Hepatocyte (in vitro differentiated cells): ENCODE data around the gene TTC6. TPM values are rescaled to one million over a fixed set of nuclear protein-coding genes. Genes with fewer than 3 reads are reported as not detected.

ENCODE experiments used
- DNase-seq: peaks from one replicate; pipeline ENCODE4 v3.0.0-alpha.2; 2016; ENCODE audit warnings: low spot score
- H2AFZ ChIP-seq: fragments of 200-600 bp; sonication (generic); 2 replicates; pipeline ENCODE4 v1.6.0; 2016; ENCODE audit warnings: antibody characterized with exemption, mild to moderate bottlenecking
- H3K27ac ChIP-seq: fragments of 200-600 bp; sonication (generic); 2 replicates; pipeline ENCODE4 v1.5.1; 2016; ENCODE audit warnings: mild to moderate bottlenecking
- H3K27me3 ChIP-seq: fragments of 200-600 bp; sonication (generic); 2 replicates; pipeline ENCODE4 v1.6.1; 2016
- H3K36me3 ChIP-seq: fragments of 200-600 bp; sonication (generic); replicated peaks from 2 replicates; pipeline ENCODE4 v1.5.1; 2016; ENCODE audit warnings: low read depth; ENCODE audit not compliant: insufficient read depth
- H3K4me1 ChIP-seq: fragments of 200-600 bp; sonication (generic); 2 replicates; pipeline ENCODE4 v1.5.1; 2016; ENCODE audit warnings: mild to moderate bottlenecking, moderate library complexity; ENCODE audit not compliant: insufficient read depth
- H3K4me2 ChIP-seq: fragments of 200-600 bp; sonication (generic); 2 replicates; pipeline ENCODE4 v1.6.0; 2016
- H3K4me3 ChIP-seq: fragments of 200-600 bp; sonication (generic); 2 replicates; pipeline ENCODE4 v1.5.1; 2016; ENCODE audit warnings: mild to moderate bottlenecking
- H3K79me2 ChIP-seq: fragments of 200-600 bp; sonication (generic); 2 replicates; pipeline ENCODE4 v1.6.0; 2017; ENCODE audit warnings: mild to moderate bottlenecking
- H3K9me2 ChIP-seq: fragments of 200-600 bp; sonication (generic); replicated peaks from 2 replicates; pipeline ENCODE4 v1.6.0; 2017; ENCODE audit warnings: mild to moderate bottlenecking; ENCODE audit not compliant: insufficient read depth
- H3K9me3 ChIP-seq: fragments of 200-600 bp; sonication (generic); 2 replicates; pipeline ENCODE4 v1.5.1; 2016; ENCODE audit warnings: low read depth, mild to moderate bottlenecking
- H4K20me1 ChIP-seq: fragments of 200-600 bp; sonication (generic); 2 replicates; pipeline ENCODE4 v1.6.0; 2016; ENCODE audit warnings: mild to moderate bottlenecking; ENCODE audit not compliant: insufficient read depth, poor library complexity, severe bottlenecking
- CTCF ChIP-seq: fragments of 200-600 bp; sonication (generic); IDR thresholded peaks from 2 replicates; pipeline ENCODE4 v1.5.1; 2016; ENCODE audit warnings: antibody characterized with exemption, mild to moderate bottlenecking; ENCODE audit not compliant: poor library complexity
- EZH2 ChIP-seq: fragments of 200-600 bp; sonication (generic); IDR thresholded peaks from 2 replicates; pipeline ENCODE4 v1.6.1; 2016; ENCODE audit warnings: antibody characterized with exemption, mild to moderate bottlenecking, borderline replicate concordance
- EZH2phosphoT487 ChIP-seq: fragments of 200-600 bp; sonication (generic); IDR thresholded peaks from one replicate; pipeline ENCODE4 v1.6.1; 2018; ENCODE audit warnings: antibody characterized with exemption, mild to moderate bottlenecking, low read depth, moderate library complexity; ENCODE audit not compliant: unreplicated experiment, severe bottlenecking
- WGBS: methylation state at CpG from one replicate; pipeline ENCODE4 v1.1.6; 2016; ENCODE audit warnings: low lambda C conversion rate; ENCODE audit errors: missing lambda C conversion rate; 5-methylcytosine and 5-hydroxymethylcytosine counted together
- polyA plus RNA-seq: library from polyadenylated mRNA; unstranded; fragments of >200 nt; fragmentation: Nextera tagmentation; extraction: Ambion mirVana; gene quantifications from 2 replicates; pipeline ENCODE4 v1.2.1, GENCODE V29; 2016
- total RNA-seq: library from RNA; depleted of rRNA; stranded (reverse); fragments of >200 nt; gene quantifications from 2 replicates; pipeline ENCODE4 v1.2.3, GENCODE V29; 2014

TTC6 gene
- total and polyA plus RNA-seq, 2 experiments from 2014 or later: 6.4 to 20.8 TPM

- peaks cover 4% of the 10 kb centered on the region for H3K9me3 ChIP-seq
- 72% methylated on average over 6 of the region's 6 CpGs for WGBS
- H3K9me2 ChIP-seq: no peaks in the 10 kb centered on the region
- H3K4me3 ChIP-seq: no peak overlapping the region
- TF ChIP-seq CTCF (no peak), EZH2 (no peak), EZH2phosphoT487 (no peak)
- H3K4me1 ChIP-seq: peaks cover 9% of the 10 kb centered on the region
- no peaks in the 10 kb centered on the region for H3K27me3 ChIP-seq
- no peak overlapping the region for H2AFZ ChIP-seq
- H3K79me2 ChIP-seq: peaks cover 27% of the 10 kb centered on the region
- H3K4me2 ChIP-seq: peak overlapping the region; percentile 0
- H3K36me3 ChIP-seq: no peaks in the 10 kb centered on the region
- no peak for DNase-seq
- no peak overlapping the region for H3K27ac ChIP-seq
- H4K20me1 ChIP-seq: no peaks in the 10 kb centered on the region
Observed at GRCh38 chr14:37559386-37559785, 36.0 kb upstream of the TTC6 start.

GRCh38 chr14:37563189-37563588 is 32.2 kb upstream of the TTC6 start:
- no peak for DNase-seq
- WGBS: 66% methylated on average over 2 of the region's 2 CpGs
- no peaks in the 10 kb centered on the region for H3K27me3 ChIP-seq
- H3K79me2 ChIP-seq: peaks cover 37% of the 10 kb centered on the region
- H3K4me1 ChIP-seq: peaks cover 9% of the 10 kb centered on the region
- no peak overlapping the region for H3K4me3 ChIP-seq
- peak overlapping the region; percentile 76 for H3K27ac ChIP-seq
- H4K20me1 ChIP-seq: no peaks in the 10 kb centered on the region
- H3K4me2 ChIP-seq: peak overlapping the region; percentile 58
- TF ChIP-seq EZH2: no peak
- no peak for TF ChIP-seq CTCF
- no peak for TF ChIP-seq EZH2phosphoT487
- no peak overlapping the region for H2AFZ ChIP-seq
- no peaks in the 10 kb centered on the region for H3K9me3 ChIP-seq
- H3K36me3 ChIP-seq: no peaks in the 10 kb centered on the region
- no peaks in the 10 kb centered on the region for H3K9me2 ChIP-seq

GRCh38 chr14:37565550-37565949 is 29.9 kb upstream of the TTC6 start:
- H3K79me2 ChIP-seq: peaks cover 34% of the 10 kb centered on the region
- 82% methylated on average over 1 of the region's 1 CpG for WGBS
- H3K4me2 ChIP-seq: peak overlapping the region; percentile 58
- no peak overlapping the region for H3K4me3 ChIP-seq
- no peaks in the 10 kb centered on the region for H3K27me3 ChIP-seq
- no peaks in the 10 kb centered on the region for H3K9me2 ChIP-seq
- peak overlapping the region; percentile 76 for H3K27ac ChIP-seq
- no peak overlapping the region for H2AFZ ChIP-seq
- no peaks in the 10 kb centered on the region for H3K4me1 ChIP-seq
- no peaks in the 10 kb centered on the region for H3K36me3 ChIP-seq
- DNase-seq: no peak
- H3K9me3 ChIP-seq: no peaks in the 10 kb centered on the region
- TF ChIP-seq CTCF (peak; percentile 43), EZH2 (no peak), EZH2phosphoT487 (no peak)
- H4K20me1 ChIP-seq: no peaks in the 10 kb centered on the region

GRCh38 chr14:37566811-37567371 is 28.5 kb upstream of the TTC6 start:
- peaks cover 26% of the 10 kb centered on the region for H3K79me2 ChIP-seq
- H3K4me2 ChIP-seq: peak overlapping the region; percentile 58
- H3K27ac ChIP-seq: peak overlapping the region; percentile 76
- DNase-seq: peak; percentile 25
- TF ChIP-seq CTCF (no peak), EZH2phosphoT487 (no peak), EZH2 (no peak)
- H2AFZ ChIP-seq: no peak overlapping the region
- no peaks in the 10 kb centered on the region for H4K20me1 ChIP-seq
- H3K36me3 ChIP-seq: no peaks in the 10 kb centered on the region
- H3K27me3 ChIP-seq: no peaks in the 10 kb centered on the region
- peak overlapping the region; percentile 3 for H3K4me3 ChIP-seq
- H3K9me3 ChIP-seq: no peaks in the 10 kb centered on the region
- no peaks in the 10 kb centered on the region for H3K9me2 ChIP-seq
- 7% methylated on average over 3 of the region's 3 CpGs for WGBS
- no peaks in the 10 kb centered on the region for H3K4me1 ChIP-seq
